Measurements from ENCODE around the gene EIPR1. TPM values are rescaled to one million over a fixed set of nuclear protein-coding genes. Genes with fewer than 3 reads are reported as not detected.

Gene EIPR1
- total RNA-seq, 4 donors from 2014 or later, result 13.1 to 41.0 (median 27.4) TPM

GRCh38 chr2:3185910-3186309 lies 191.7 kb downstream of the EIPR1 start:
- no peaks in the 10 kb centered on the region for H3K9me3 ChIP-seq
- H3K36me3 ChIP-seq, result no peaks in the 10 kb centered on the region
- no peaks in the 10 kb centered on the region for H3K27me3 ChIP-seq

GRCh38 chr2:3185256-3185655 lies 192.4 kb downstream of the EIPR1 start:
- no peak for DNase-seq
- intact Hi-C loops (cut with DNase I; ENCODE audit: low total_unique reads), result no loop called here
- no peak for TF ChIP-seq POLR2A (IDR thresholded peaks at IDR 0.05)
- no peak for TF ChIP-seq POLR2AphosphoS5 (IDR thresholded peaks at IDR 0.05)
- TF ChIP-seq CTCF (IDR thresholded peaks at IDR 0.05), result no peak
- TF ChIP-seq EP300 (IDR thresholded peaks at IDR 0.05; ENCODE audit: low read depth), result no peak
- 92 to 96% methylated on average over 7 to 15 of the region's 15 CpGs for WGBS, 2 donors (ENCODE audit: low coverage in 1 of 2)
- H3K4me3 ChIP-seq, result no peak overlapping the region
- in situ Hi-C loops (cut with MboI; ENCODE audit: low pct_ligation_motif_present in 1 of 4, low pct_unique_long_range_greater_than_20kb in 1 of 4, low sequenced_read_pairs in 3 of 4), result no loop called here
- H3K27me3 ChIP-seq, result no peaks in the 10 kb centered on the region
- H3K27ac ChIP-seq, result no peak overlapping the region
- no peaks in the 10 kb centered on the region for H3K9me3 ChIP-seq
- no peaks in the 10 kb centered on the region for H3K36me3 ChIP-seq
- H3K4me1 ChIP-seq, result no peaks in the 10 kb centered on the region

More at GRCh38 chr2:3185910-3186309, 191.7 kb downstream of the EIPR1 start:
- in situ Hi-C loops (cut with MboI; ENCODE audit: low pct_ligation_motif_present in 1 of 4, low pct_unique_long_range_greater_than_20kb in 1 of 4, low sequenced_read_pairs in 3 of 4) (no loop called here), intact Hi-C loops (cut with DNase I; ENCODE audit: low total_unique reads) (no loop called here)
- H3K4me3 ChIP-seq, result no peak overlapping the region
- 97 to 98% methylated on average over 6 to 10 of the region's 10 CpGs for WGBS, 2 donors (ENCODE audit: low coverage in 1 of 2)
- TF ChIP-seq POLR2AphosphoS5 (IDR thresholded peaks at IDR 0.05), result no peak
- no peak for TF ChIP-seq EP300 (IDR thresholded peaks at IDR 0.05; ENCODE audit: low read depth)
- no peak for TF ChIP-seq CTCF (IDR thresholded peaks at IDR 0.05)
- no peak for TF ChIP-seq POLR2A (IDR thresholded peaks at IDR 0.05)
- no peaks in the 10 kb centered on the region for H3K4me1 ChIP-seq
- no peak for DNase-seq
- H3K27ac ChIP-seq, result no peak overlapping the region

DNA sequence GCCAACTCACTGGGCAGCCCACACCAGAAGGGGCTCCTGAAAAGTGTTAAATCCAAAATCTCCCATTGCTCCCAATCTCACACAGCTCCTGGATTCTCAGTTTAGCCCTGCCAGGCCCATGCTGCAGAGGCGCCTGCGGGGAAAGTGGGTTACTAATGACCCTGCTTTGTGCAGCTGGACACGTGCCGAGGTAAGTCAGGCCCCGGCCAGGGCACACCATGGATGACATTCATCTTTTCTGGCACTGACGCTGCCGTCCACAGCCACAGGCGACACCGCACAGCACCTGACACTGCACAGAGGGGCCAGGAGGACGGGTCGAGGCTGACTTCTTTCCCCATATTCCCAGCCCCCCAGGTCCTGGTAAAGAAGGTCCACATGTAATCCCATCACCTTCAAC lies 193.5 kb downstream of the EIPR1 start:
- DNase-seq, result no peak
- Histone ChIP-seq H3K4me3 (no peak overlapping the region), H3K36me3 (no peaks in the 10 kb centered on the region), H3K27me3 (no peaks in the 10 kb centered on the region), H3K27ac (no peak overlapping the region), H3K4me1 (no peaks in the 10 kb centered on the region), H3K9me3 (no peaks in the 10 kb centered on the region)
- TF ChIP-seq CTCF (IDR thresholded peaks at IDR 0.05) (no peak), POLR2A (IDR thresholded peaks at IDR 0.05) (no peak), EP300 (IDR thresholded peaks at IDR 0.05; ENCODE audit: low read depth) (no peak), POLR2AphosphoS5 (IDR thresholded peaks at IDR 0.05) (no peak)
- intact Hi-C loops (cut with DNase I; ENCODE audit: low total_unique reads) (no loop called here), in situ Hi-C loops (cut with MboI; ENCODE audit: low pct_ligation_motif_present in 1 of 4, low pct_unique_long_range_greater_than_20kb in 1 of 4, low sequenced_read_pairs in 3 of 4) (no loop called here)
- 99% methylated on average over 11 of the region's 11 CpGs; no CpG with 5 or more reads in 1 of the 2 donors for WGBS, 2 donors (ENCODE audit: low coverage in 1 of 2)

GRCh38 chr2:3183766-3184165 lies 193.9 kb downstream of the EIPR1 start:
- no peaks in the 10 kb centered on the region for H3K4me1 ChIP-seq
- H3K9me3 ChIP-seq, result no peaks in the 10 kb centered on the region
- WGBS, 2 donors (ENCODE audit: low coverage in 1 of 2), result 96 to 100% methylated on average over 1 to 9 of the region's 10 CpGs
- no peak for DNase-seq
- no peaks in the 10 kb centered on the region for H3K36me3 ChIP-seq
- H3K27ac ChIP-seq, result no peak overlapping the region
- no peaks in the 10 kb centered on the region for H3K27me3 ChIP-seq
- no peak overlapping the region for H3K4me3 ChIP-seq
- intact Hi-C loops (cut with DNase I; ENCODE audit: low total_unique reads) (no loop called here), in situ Hi-C loops (cut with MboI; ENCODE audit: low pct_ligation_motif_present in 1 of 4, low pct_unique_long_range_greater_than_20kb in 1 of 4, low sequenced_read_pairs in 3 of 4) (no loop called here)
- TF ChIP-seq POLR2A (IDR thresholded peaks at IDR 0.05), result no peak
- no peak for TF ChIP-seq CTCF (IDR thresholded peaks at IDR 0.05)
- TF ChIP-seq EP300 (IDR thresholded peaks at IDR 0.05; ENCODE audit: low read depth), result no peak
- no peak for TF ChIP-seq POLR2AphosphoS5 (IDR thresholded peaks at IDR 0.05)
